ENCODE results near the gene PTRHD1.
A peak's percentile ranks its signal among the peaks of the same experiment; 100 is the strongest.
"Not testable (repeated sequence)": the region's sequence is repeated elsewhere in the genome, so short reads cannot be mapped to it uniquely, and the experiment has no call there.

PTRHD1 gene

GRCh38 chr2:24792874-24793760 is at the start of gene PTRHD1, which contains the start of gene CENPO:
TSS of gene PTRHD1 (minus strand) at chr2:24793391. CDS start at chr2:24793377, 14 bp downstream.
TSS of gene CENPO (plus strand) at chr2:24793425. CDS start at chr2:24793920, 495 bp downstream.
- peak; percentile 95 for DNase-seq

- no peak for DNase-seq
Measured at GRCh38 chr2:24842081-24843050, 49.2 kb upstream of the PTRHD1 start.

GRCh38 chr2:24840962-24841945 is 48.1 kb upstream of the PTRHD1 start:
- no peak for DNase-seq

- no peak for DNase-seq
Measured at GRCh38 chr2:24840164-24840869, 47.1 kb upstream of the PTRHD1 start.

- DNase-seq: no peak
Measured at GRCh38 chr2:24839729-24840128, 46.5 kb upstream of the PTRHD1 start.

GRCh38 chr2:24838541-24838940 is 45.4 kb upstream of the PTRHD1 start:
- no peak for DNase-seq

- no peak for DNase-seq
Measured at GRCh38 chr2:24837996-24838513, 44.9 kb upstream of the PTRHD1 start.

- DNase-seq: no peak
Measured at GRCh38 chr2:24836706-24837105, 43.5 kb upstream of the PTRHD1 start.

GRCh38 chr2:24836206-24836605 is 43.0 kb upstream of the PTRHD1 start:
- no peak for DNase-seq

GRCh38 chr2:24835411-24835810 is 42.2 kb upstream of the PTRHD1 start:
- not testable (repeated sequence) for DNase-seq

- DNase-seq: no peak
Measured at GRCh38 chr2:24834733-24835395, 41.7 kb upstream of the PTRHD1 start.

- DNase-seq: no peak
Measured at GRCh38 chr2:24833821-24834732, 40.9 kb upstream of the PTRHD1 start.

GRCh38 chr2:24832931-24833701 is 39.9 kb upstream of the PTRHD1 start:
- DNase-seq: no peak

GRCh38 chr2:24832521-24832920 is 39.3 kb upstream of the PTRHD1 start:
- DNase-seq: no peak

- DNase-seq: no peak
Measured at GRCh38 chr2:24832073-24832461, 38.9 kb upstream of the PTRHD1 start.

GRCh38 chr2:24831221-24832072 is 38.3 kb upstream of the PTRHD1 start:
- no peak for DNase-seq

- DNase-seq: no peak
Measured at GRCh38 chr2:24830786-24831185, 37.6 kb upstream of the PTRHD1 start.

- DNase-seq: no peak
Measured at GRCh38 chr2:24830351-24830750, 37.2 kb upstream of the PTRHD1 start.
